Measurements from ENCODE around the gene TSC1.

GRCh38 chr9:132896264-132896663, 48.2 kb downstream of the TSC1 start:
- TF ChIP-seq CTCF (IDR thresholded peaks at IDR 0.05; ENCODE audit: poor library complexity) (no peak), EZH2 (IDR thresholded peaks at IDR 0.05; ENCODE audit: borderline replicate concordance) (no peak)
